Measurements from ENCODE around the gene CECR2.

DNA sequence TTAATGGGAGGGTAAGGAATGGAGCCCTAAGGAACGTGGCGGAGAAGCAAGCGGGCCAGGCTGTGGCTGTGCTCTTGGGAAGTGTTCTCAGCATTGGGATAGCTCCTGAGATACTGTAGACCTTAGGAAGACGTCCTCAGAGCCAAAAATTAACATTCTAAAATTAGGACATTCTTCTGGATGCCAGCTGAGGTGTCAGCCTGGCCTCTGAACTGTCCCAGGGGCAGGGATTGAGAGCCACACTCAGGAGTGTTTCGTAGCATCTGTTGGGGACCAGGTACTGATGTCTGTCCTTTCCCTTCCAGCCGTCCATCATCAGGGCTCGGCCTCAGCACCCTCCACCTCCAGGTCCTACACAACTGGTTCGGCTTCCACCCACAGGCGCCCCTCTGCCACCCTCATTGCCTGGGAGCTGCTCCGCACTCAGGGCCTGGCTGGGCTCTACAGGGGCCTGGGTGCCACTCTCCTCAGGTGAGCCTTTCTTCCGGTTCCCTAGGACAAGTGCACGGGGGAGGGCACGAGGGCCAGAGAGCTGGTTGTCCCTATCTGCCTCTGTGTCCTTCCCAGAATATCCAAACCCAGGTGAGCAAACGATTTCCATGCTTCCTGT is 217.7 kb downstream of the CECR2 start:
- TF ChIP-seq ZNF138 (CRISPR knock-in tag; conservative IDR thresholded peaks at IDR 0.05) (no peak), FOXK1 (CRISPR knock-in tag; IDR thresholded peaks at IDR 0.05) (no peak), ELF4 (CRISPR knock-in tag; IDR thresholded peaks at IDR 0.05; ENCODE audit: low read depth) (no peak)
- TF ChIP-seq, protein P1, sequence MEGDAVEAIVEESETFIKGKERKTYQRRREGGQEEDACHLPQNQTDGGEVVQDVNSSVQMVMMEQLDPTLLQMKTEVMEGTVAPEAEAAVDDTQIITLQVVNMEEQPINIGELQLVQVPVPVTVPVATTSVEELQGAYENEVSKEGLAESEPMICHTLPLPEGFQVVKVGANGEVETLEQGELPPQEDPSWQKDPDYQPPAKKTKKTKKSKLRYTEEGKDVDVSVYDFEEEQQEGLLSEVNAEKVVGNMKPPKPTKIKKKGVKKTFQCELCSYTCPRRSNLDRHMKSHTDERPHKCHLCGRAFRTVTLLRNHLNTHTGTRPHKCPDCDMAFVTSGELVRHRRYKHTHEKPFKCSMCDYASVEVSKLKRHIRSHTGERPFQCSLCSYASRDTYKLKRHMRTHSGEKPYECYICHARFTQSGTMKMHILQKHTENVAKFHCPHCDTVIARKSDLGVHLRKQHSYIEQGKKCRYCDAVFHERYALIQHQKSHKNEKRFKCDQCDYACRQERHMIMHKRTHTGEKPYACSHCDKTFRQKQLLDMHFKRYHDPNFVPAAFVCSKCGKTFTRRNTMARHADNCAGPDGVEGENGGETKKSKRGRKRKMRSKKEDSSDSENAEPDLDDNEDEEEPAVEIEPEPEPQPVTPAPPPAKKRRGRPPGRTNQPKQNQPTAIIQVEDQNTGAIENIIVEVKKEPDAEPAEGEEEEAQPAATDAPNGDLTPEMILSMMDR (IDR thresholded peaks at IDR 0.05) = no peak
- TF ChIP-seq, protein P2, sequence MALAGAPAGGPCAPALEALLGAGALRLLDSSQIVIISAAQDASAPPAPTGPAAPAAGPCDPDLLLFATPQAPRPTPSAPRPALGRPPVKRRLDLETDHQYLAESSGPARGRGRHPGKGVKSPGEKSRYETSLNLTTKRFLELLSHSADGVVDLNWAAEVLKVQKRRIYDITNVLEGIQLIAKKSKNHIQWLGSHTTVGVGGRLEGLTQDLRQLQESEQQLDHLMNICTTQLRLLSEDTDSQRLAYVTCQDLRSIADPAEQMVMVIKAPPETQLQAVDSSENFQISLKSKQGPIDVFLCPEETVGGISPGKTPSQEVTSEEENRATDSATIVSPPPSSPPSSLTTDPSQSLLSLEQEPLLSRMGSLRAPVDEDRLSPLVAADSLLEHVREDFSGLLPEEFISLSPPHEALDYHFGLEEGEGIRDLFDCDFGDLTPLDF (CRISPR knock-in tag; IDR thresholded peaks at IDR 0.05) = no peak
- TF ChIP-seq, protein P3, sequence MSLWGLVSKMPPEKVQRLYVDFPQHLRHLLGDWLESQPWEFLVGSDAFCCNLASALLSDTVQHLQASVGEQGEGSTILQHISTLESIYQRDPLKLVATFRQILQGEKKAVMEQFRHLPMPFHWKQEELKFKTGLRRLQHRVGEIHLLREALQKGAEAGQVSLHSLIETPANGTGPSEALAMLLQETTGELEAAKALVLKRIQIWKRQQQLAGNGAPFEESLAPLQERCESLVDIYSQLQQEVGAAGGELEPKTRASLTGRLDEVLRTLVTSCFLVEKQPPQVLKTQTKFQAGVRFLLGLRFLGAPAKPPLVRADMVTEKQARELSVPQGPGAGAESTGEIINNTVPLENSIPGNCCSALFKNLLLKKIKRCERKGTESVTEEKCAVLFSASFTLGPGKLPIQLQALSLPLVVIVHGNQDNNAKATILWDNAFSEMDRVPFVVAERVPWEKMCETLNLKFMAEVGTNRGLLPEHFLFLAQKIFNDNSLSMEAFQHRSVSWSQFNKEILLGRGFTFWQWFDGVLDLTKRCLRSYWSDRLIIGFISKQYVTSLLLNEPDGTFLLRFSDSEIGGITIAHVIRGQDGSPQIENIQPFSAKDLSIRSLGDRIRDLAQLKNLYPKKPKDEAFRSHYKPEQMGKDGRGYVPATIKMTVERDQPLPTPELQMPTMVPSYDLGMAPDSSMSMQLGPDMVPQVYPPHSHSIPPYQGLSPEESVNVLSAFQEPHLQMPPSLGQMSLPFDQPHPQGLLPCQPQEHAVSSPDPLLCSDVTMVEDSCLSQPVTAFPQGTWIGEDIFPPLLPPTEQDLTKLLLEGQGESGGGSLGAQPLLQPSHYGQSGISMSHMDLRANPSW (CRISPR knock-in tag; conservative IDR thresholded peaks at IDR 0.05; ENCODE audit: low read depth) = no peak

All from WTC11 (cell line).